Stimulated activated naive B cell treated with anti-CD40 and anti-IgM and Interleukin-4, amounts not matched to agents 10 μg/mL and 1 μg/mL and 100 μg/mL, for 72 hours (primary cell): ENCODE data around the gene KASH5.

Source experiments
- ATAC-seq, 2 donors: fragments of 150-1000 bp; cut with Tn5 transposase; replicated peaks; 2 replicates each; pipeline ENCODE4 v1.10.0; 2021; ENCODE audit warnings: moderate library complexity in 1 of 2
- DNase-seq: peaks from one replicate; pipeline ENCODE4 v3.0.0; 2021
- H3K27ac Mint-ChIP-seq: one replicate; pipeline ENCODE4 v1.8.0; 2022; ENCODE audit warnings: mild to moderate bottlenecking, mixed read lengths
- H3K27me3 Mint-ChIP-seq, 2 donors: one replicate each; pipeline ENCODE4 v1.8.0; 2022; ENCODE audit warnings: mixed read lengths in 2 of 2
- H3K36me3 Mint-ChIP-seq, 2 donors: one replicate each; pipeline ENCODE4 v1.8.0; 2022; ENCODE audit warnings: mixed read lengths in 2 of 2, mild to moderate bottlenecking in 1 of 2
- H3K4me1 Mint-ChIP-seq, 2 donors: one replicate each; pipeline ENCODE4 v1.8.0; 2022; ENCODE audit warnings: mixed read lengths in 2 of 2, mild to moderate bottlenecking in 1 of 2
- H3K4me3 Mint-ChIP-seq, 2 donors: one replicate each; pipeline ENCODE4 v1.8.0; 2022; ENCODE audit warnings: mild to moderate bottlenecking in 2 of 2, mixed read lengths in 2 of 2, moderate library complexity in 1 of 2
- H3K9me3 Mint-ChIP-seq, 2 donors: one replicate each; pipeline ENCODE4 v1.8.0; 2022; ENCODE audit warnings: mixed read lengths in 2 of 2, mild to moderate bottlenecking in 1 of 2

KASH5 gene

GRCh38 chr19:49398001-49398615, 10.1 kb downstream of the KASH5 start:
- H3K36me3 Mint-ChIP-seq = no peaks in the 10 kb centered on the region
- H3K4me1 Mint-ChIP-seq = peaks cover 4 to 25% of the 10 kb centered on the region in 2 donors
- ATAC-seq = no peak
- peaks cover 5 to 12% of the 10 kb centered on the region in 2 donors for H3K27me3 Mint-ChIP-seq
- no peaks in the 10 kb centered on the region for H3K9me3 Mint-ChIP-seq
- H3K4me3 Mint-ChIP-seq = no peak overlapping the region
- DNase-seq = no peak
- H3K27ac Mint-ChIP-seq = no peak overlapping the region

GRCh38 chr19:49398931-49399330, 10.9 kb downstream of the KASH5 start:
- Mint-ChIP-seq H3K4me3 (no peak overlapping the region), H3K4me1 (peaks cover 10 to 33% of the 10 kb centered on the region in 2 donors), H3K9me3 (no peaks in the 10 kb centered on the region), H3K27ac (no peak overlapping the region), H3K36me3 (no peaks in the 10 kb centered on the region), H3K27me3 (peaks cover 5 to 12% of the 10 kb centered on the region in 2 donors)
- no peak for DNase-seq
- no peak for ATAC-seq

GRCh38 chr19:49400029-49400428, 12.0 kb downstream of the KASH5 start:
- Mint-ChIP-seq H3K9me3 (no peaks in the 10 kb centered on the region), H3K36me3 (no peaks in the 10 kb centered on the region), H3K4me3 (no peak overlapping the region), H3K4me1 (peaks cover 11 to 44% of the 10 kb centered on the region in 2 donors), H3K27me3 (peaks cover 5 to 12% of the 10 kb centered on the region in 2 donors), H3K27ac (no peak overlapping the region)
- DNase-seq = no peak
- ATAC-seq = no peak

- Mint-ChIP-seq H3K27me3 (peaks cover 3% of the 10 kb centered on the region in 2 donors), H3K36me3 (no peaks in the 10 kb centered on the region), H3K27ac (peak overlapping the region; percentile 84), H3K4me3 (peak overlapping the region in 1 of 2 donors; percentile 67), H3K9me3 (no peaks in the 10 kb centered on the region), H3K4me1 (peaks cover 22 to 53% of the 10 kb centered on the region in 2 donors)
- ATAC-seq (peak; percentile 90 to 96), DNase-seq (peak; percentile 46)
These were observed 15.5 kb downstream of the KASH5 start for GRCh38 chr19:49403404-49404187.

- DNase-seq (no peak), ATAC-seq (no peak)
- no peaks in the 10 kb centered on the region for H3K9me3 Mint-ChIP-seq
- H3K36me3 Mint-ChIP-seq = no peaks in the 10 kb centered on the region
- no peak overlapping the region for H3K27ac Mint-ChIP-seq
- no peak overlapping the region for H3K4me3 Mint-ChIP-seq
- no peaks in the 10 kb centered on the region for H3K27me3 Mint-ChIP-seq
- peaks cover 44 to 75% of the 10 kb centered on the region in 2 donors for H3K4me1 Mint-ChIP-seq
These were observed 19.0 kb downstream of the KASH5 start for GRCh38 chr19:49407079-49407478.

- Mint-ChIP-seq H3K4me3 (no peak overlapping the region), H3K27ac (peak overlapping the region; percentile 0), H3K27me3 (no peaks in the 10 kb centered on the region), H3K4me1 (peaks cover 48 to 79% of the 10 kb centered on the region in 2 donors), H3K36me3 (no peaks in the 10 kb centered on the region), H3K9me3 (no peaks in the 10 kb centered on the region)
- ATAC-seq = no peak
- DNase-seq = no peak
These were observed 19.5 kb downstream of the KASH5 start for GRCh38 chr19:49407482-49408015.

- Mint-ChIP-seq H3K27ac (peak overlapping the region; percentile 89), H3K4me1 (peaks cover 42 to 79% of the 10 kb centered on the region in 2 donors), H3K36me3 (no peaks in the 10 kb centered on the region), H3K9me3 (no peaks in the 10 kb centered on the region), H3K4me3 (peak overlapping the region; percentile 44 to 62), H3K27me3 (no peaks in the 10 kb centered on the region)
- ATAC-seq (peak; percentile 47), DNase-seq (no peak)
These were observed 20.9 kb downstream of the KASH5 start for GRCh38 chr19:49408816-49409440.

- DNase-seq (no peak), ATAC-seq (peak; percentile 86 to 88)
- H3K27ac Mint-ChIP-seq = peak overlapping the region; percentile 89
- peak overlapping the region; percentile 44 to 62 for H3K4me3 Mint-ChIP-seq
- H3K27me3 Mint-ChIP-seq = no peaks in the 10 kb centered on the region
- H3K9me3 Mint-ChIP-seq = no peaks in the 10 kb centered on the region
- no peaks in the 10 kb centered on the region for H3K36me3 Mint-ChIP-seq
- peaks cover 42 to 77% of the 10 kb centered on the region in 2 donors for H3K4me1 Mint-ChIP-seq
These were observed 21.5 kb downstream of the KASH5 start for GRCh38 chr19:49409441-49410029.

- H3K4me3 Mint-ChIP-seq = no peak overlapping the region
- H3K27ac Mint-ChIP-seq = peak overlapping the region; percentile 31
- ATAC-seq (no peak), DNase-seq (no peak)
- H3K9me3 Mint-ChIP-seq = no peaks in the 10 kb centered on the region
- H3K27me3 Mint-ChIP-seq = peaks cover 0 to 5% of the 10 kb centered on the region in 2 donors
- peaks cover 46 to 82% of the 10 kb centered on the region in 2 donors for H3K4me1 Mint-ChIP-seq
- no peaks in the 10 kb centered on the region for H3K36me3 Mint-ChIP-seq
These were observed 23.8 kb downstream of the KASH5 start for GRCh38 chr19:49411681-49412326.

- H3K4me3 Mint-ChIP-seq = peak overlapping the region in 1 of 2 donors; percentile 7
- peaks cover 12 to 18% of the 10 kb centered on the region in 2 donors for H3K27me3 Mint-ChIP-seq
- H3K4me1 Mint-ChIP-seq = peaks cover 42 to 74% of the 10 kb centered on the region in 2 donors
- H3K9me3 Mint-ChIP-seq = no peaks in the 10 kb centered on the region
- no peak for ATAC-seq
- no peak for DNase-seq
- no peaks in the 10 kb centered on the region for H3K36me3 Mint-ChIP-seq
- H3K27ac Mint-ChIP-seq = peak overlapping the region; percentile 11
These were observed 25.3 kb downstream of the KASH5 start for GRCh38 chr19:49413348-49413747.

- DNase-seq = no peak
- peaks cover 33 to 64% of the 10 kb centered on the region in 2 donors for H3K4me1 Mint-ChIP-seq
- no peaks in the 10 kb centered on the region for H3K36me3 Mint-ChIP-seq
- H3K27me3 Mint-ChIP-seq = peaks cover 19 to 27% of the 10 kb centered on the region in 2 donors
- H3K27ac Mint-ChIP-seq = peak overlapping the region; percentile 37
- no peaks in the 10 kb centered on the region for H3K9me3 Mint-ChIP-seq
- no peak overlapping the region for H3K4me3 Mint-ChIP-seq
- no peak for ATAC-seq
These were observed 26.2 kb downstream of the KASH5 start for GRCh38 chr19:49414256-49414655.

- DNase-seq (peak; percentile 66), ATAC-seq (peak; percentile 91)
- Mint-ChIP-seq H3K27me3 (peaks cover 29 to 37% of the 10 kb centered on the region in 2 donors), H3K36me3 (no peaks in the 10 kb centered on the region), H3K27ac (peak overlapping the region; percentile 72), H3K9me3 (no peaks in the 10 kb centered on the region), H3K4me3 (peak overlapping the region in 1 of 2 donors; percentile 37), H3K4me1 (peaks cover 28 to 57% of the 10 kb centered on the region in 2 donors)
These were observed 27.2 kb downstream of the KASH5 start for GRCh38 chr19:49415102-49415809.

GRCh38 chr19:49415810-49416200, 27.8 kb downstream of the KASH5 start:
- Mint-ChIP-seq H3K27ac (no peak overlapping the region), H3K9me3 (no peaks in the 10 kb centered on the region), H3K27me3 (peaks cover 34 to 43% of the 10 kb centered on the region in 2 donors), H3K4me3 (no peak overlapping the region), H3K4me1 (peaks cover 28 to 60% of the 10 kb centered on the region in 2 donors), H3K36me3 (no peaks in the 10 kb centered on the region)
- DNase-seq (no peak), ATAC-seq (no peak)
